SKM-1 treated with dmso at 0.1 percent for 144 hours (cell line): ENCODE results near the gene NEK8.
"Not testable (repeated sequence)": the region's sequence is repeated elsewhere in the genome, so short reads cannot be mapped to it uniquely, and the experiment has no call there.

Experiments used
- DNase-seq: peaks from one replicate; lab custom pipeline; 2025; ENCODE audit not compliant: unreplicated experiment; lab: John Stamatoyannopoulos, UW

The NEK8 gene

DNA sequence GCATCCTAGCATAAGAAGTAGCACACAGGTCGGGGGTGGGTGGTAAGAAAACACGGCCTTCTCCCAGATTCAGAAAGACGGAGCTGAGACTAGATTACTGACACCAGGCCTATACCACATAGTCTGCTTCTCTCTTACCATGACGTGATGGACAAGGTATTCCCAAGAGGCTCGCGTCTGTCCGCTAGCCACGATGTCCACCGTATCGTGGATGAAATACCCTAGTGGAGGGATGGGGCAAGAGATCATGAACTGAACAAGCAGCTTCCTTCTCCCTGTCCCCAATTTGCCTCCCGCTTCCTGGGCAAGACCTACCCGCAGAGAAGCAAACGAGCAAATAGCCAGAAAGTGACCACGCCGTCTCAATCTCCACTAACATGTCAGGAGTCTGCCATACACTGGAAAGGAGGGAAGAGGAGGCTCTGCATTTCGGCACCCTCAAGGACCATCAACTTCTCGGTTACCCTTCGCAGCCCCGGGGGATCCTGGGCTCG, 3.4 kb upstream of the NEK8 start:
- DNase-seq, result peak; percentile 54

GRCh38 chr17:28725660-28726225, 2.8 kb upstream of the NEK8 start:
- peak; percentile 54 for DNase-seq

GRCh38 chr17:28726226-28726626, 2.4 kb upstream of the NEK8 start, which contains the start of gene TLCD1:
Gene TLCD1 (minus strand): TSS chr17:28726233. CDS start chr17:28726097, 136 bp downstream.
- DNase-seq, result peak; percentile 39

DNA sequence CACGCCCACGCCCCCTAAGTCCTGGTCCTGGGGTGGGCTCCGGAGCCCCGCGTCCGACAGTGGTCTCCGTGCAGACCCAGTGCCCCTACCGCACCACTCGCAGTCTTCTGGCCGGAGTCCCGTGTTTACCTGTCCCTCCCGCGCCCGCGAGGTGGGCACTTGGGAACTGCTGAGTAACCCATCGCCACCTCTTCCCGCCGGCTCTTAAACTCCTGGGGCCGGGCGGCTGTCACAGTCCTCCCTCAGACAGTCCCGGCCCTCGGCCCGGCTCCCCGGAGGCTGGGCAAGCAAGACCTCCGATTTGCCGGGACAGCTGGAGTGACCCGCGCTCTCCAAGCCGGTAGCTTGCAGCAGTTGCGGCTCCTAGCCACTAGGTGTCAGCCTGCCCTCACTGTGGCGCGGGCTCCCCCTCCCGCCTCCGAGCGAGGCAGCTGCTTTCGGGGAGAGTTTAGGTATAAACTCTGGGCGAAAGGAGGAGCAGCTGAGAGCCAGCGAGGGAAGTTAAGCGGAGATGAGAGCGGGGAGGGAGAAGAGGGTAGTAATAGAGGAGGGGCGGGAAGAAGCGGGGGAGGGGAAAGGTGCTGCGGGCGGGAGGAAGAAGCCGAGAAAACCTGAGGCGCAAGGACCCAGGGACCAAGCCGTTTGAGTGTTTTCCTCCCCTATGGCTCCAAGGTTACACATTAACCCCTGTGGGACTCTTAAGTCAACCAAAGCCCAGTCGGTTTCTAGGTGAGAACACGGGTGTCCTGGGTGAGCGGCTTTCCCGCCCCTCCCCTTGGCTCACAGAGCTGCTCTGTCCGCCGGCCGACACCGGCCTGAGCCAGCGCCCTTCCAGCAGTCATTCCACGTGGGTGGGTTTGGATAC, 1.7 kb upstream of the NEK8 start:
- peak; percentile 95 for DNase-seq

- no peak for DNase-seq
Observed at GRCh38 chr17:28729950-28730330, 1.4 kb downstream of the NEK8 start.

GRCh38 chr17:28733346-28733745, 4.8 kb downstream of the NEK8 start:
- no peak for DNase-seq

DNA sequence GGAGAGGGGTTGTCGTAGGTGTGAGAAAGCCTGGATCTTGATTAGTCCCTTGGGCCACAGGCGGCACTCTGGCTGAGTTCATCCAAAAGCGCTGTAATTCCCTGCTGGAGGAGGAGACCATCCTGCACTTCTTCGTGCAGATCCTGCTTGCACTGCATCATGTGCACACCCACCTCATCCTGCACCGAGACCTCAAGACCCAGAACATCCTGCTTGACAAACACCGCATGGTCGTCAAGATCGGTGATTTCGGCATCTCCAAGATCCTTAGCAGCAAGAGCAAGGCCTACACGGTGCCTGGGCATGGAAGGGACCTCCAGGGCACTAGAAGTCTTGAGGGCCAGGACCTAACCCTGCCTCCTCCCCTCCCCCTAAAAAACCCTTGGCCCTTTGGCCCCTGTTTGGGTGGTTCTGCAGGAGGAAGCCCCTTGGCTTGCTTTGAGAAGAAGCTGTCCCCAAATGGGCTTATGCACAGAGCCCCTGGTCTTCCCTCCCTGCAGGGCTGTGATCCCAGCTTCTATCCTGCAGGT, 6.2 kb downstream of the NEK8 start:
- DNase-seq, result no peak

GRCh38 chr17:28735242-28735722, 6.7 kb downstream of the NEK8 start:
- no peak for DNase-seq

GRCh38 chr17:28735913-28736769, 7.6 kb downstream of the NEK8 start:
- DNase-seq, result not testable (repeated sequence)

DNA sequence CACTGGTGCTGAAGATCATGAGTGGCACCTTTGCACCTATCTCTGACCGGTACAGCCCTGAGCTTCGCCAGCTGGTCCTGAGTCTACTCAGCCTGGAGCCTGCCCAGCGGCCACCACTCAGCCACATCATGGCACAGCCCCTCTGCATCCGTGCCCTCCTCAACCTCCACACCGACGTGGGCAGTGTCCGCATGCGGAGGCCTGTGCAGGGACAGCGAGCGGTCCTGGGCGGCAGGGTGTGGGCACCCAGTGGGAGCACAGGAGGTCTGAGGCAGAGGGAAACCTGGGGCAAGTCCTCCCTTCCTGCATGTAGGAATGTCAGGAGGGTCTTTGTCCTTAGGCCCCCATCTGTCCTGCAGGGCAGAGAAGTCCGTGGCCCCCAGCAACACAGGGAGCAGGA, 8.7 kb downstream of the NEK8 start:
- no peak for DNase-seq

DNA sequence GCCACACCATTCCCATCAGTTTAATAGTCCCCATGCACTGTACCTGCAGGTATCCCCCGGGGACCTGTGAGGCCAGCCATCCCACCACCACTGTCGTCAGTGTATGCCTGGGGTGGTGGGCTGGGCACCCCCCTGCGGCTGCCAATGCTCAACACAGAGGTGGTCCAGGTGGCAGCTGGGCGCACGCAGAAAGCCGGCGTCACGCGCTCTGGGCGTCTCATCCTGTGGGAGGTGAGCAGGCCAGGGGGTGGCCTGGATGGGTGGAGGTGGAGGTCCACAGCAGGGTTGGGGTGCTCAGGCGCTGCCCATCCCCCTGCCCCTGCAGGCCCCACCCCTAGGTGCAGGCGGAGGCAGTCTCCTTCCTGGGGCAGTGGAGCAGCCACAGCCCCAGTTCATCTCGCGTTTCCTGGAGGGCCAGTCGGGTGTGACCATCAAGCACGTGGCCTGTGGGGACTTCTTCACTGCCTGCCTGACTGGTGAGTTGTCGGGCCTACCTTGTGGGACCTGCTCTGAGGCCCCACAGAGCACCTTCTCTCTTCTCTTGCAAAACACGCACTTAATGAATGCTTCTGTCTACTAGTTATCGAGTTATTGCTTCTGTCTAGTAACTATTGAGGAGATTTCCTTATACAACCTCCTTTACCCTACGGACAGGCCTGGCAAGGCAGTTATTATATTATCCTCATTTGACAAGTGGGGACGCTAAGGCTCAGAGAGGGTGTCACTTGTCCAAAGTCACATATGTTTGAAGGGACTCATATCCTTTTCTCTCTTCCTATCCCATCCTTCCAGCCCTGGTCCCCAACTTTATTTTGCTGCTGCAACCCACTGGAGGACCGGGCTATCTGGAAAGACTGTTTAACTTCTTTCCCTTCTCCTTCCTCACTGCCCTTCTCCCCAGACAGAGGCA, 9.4 kb downstream of the NEK8 start:
- no peak for DNase-seq

DNA sequence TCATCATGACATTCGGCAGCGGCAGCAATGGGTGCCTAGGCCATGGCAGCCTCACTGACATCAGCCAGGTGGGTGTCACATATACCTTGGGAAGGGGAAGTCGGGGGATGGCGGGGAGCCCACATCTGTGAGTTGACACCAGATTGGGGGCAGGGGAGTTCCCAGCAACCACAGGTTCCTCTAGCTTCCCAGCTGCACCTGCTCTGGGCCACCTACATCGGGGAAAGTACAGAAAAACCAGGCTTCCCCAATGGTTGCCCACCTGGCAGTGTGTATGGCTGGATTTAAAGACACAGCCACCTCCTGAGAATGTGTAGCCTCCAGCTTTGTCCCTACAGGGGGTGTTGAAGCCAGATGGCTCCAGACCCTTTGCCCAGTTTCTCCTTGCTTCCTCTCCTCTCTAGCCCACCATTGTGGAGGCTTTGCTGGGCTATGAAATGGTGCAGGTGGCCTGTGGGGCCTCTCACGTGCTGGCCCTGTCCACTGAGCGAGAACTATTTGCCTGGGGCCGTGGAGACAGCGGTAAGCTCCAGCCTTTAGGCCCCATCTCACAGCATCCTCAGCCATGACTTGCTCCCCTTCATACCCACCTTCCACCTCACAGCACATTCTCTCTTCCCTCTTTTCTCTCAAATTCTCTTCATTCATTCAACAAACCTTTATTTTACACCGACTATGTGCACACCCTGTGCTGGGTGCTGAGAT, 10.2 kb downstream of the NEK8 start:
- no peak for DNase-seq

DNA sequence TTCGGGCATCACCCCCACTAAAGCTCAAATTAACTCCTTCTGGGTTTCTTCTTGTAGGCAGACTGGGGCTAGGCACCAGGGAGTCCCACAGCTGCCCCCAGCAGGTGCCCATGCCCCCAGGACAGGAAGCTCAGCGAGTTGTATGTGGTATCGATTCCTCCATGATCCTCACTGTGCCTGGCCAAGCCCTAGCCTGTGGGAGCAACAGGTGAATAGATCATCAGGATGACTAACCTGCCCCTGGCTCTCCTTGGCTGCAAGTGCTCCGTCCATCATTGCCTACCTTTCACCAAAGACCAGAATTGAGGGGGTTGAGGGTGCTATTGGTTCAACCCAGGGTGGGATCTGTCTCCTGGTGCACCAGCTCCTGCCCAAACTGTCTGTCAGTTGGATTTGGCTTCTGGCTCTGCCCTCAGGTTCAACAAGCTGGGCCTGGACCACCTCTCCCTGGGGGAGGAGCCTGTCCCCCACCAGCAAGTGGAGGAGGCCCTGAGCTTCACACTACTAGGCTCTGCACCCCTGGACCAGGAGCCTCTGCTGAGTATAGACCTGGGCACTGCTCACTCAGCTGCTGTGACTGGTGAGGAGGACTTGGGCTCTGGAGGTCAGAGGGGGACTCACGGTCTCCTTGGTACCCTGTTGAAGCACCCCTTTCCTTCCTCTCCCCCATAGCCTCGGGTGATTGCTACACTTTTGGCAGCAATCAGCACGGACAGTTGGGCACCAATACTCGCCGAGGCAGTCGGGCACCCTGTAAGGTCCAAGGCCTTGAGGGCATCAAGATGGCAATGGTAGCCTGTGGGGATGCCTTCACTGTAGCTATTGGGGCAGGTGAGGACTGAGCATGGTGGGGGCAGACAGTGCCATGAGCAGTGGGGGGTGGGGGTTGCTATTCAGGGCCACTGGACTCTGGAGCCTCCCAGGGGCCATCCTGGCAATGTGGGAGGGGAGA, 12.1 kb downstream of the NEK8 start:
- no peak for DNase-seq

GRCh38 chr17:28741358-28742349, 13.1 kb downstream of the NEK8 start:
- peak; percentile 92 for DNase-seq

DNA sequence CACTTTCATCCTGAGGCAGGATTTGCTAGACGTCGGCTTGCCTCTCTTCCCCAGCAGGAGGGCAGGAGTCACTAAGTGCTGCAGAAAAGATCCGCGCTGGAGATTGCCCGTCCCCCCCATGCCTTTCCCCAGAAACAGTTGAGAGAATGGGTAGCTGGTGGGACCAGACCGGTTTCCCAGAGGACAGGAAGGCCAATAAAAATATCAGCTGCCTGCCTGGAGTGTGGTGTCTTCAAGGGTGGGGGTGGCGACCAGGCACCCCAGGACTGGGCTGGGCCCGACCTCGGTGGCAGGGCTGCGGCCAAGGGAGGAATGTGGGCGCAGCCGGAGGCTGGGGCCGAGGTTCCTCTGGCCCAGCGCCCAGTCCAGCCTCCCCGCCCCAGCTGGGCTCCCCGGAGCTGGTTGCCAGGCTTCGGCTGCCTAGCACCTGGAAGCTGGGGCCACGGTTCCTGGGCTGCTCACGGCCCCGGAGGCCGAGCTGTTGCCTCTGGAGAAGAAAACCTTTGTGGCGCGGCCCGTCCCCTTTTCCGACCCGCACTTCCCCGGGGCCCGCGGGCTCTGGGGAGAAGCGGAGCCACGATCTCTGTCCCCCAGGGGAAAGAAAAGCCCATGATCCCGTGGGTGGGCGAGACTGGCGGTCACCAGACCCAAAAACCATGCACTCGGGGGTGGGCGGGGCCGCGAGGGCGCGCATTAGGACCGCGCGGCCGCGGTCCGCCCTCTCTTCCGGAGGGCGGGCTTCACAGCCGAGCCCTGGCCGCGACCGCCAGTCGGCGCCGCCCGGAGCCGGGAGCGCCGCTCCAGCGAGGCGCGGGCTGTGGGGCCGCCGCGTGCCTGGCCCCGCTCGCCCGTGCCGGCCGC, 14.9 kb downstream of the NEK8 start, which contains the start of gene TRAF4:
Gene TRAF4 (plus strand): TSS at position 769 of the 861 bp plus-strand sequence. CDS start 102 bp downstream, outside the sequence.
- peak; percentile 61 for DNase-seq
